ES-I3 (cell line): Measurements from ENCODE around the gene DTNB.

Source experiments
- H3K36me3 ChIP-seq: 2 replicates; pipeline ENCODE4 v1.6.1; 2013; ENCODE audit warnings: mild to moderate bottlenecking, low read length, control low read depth, moderate library complexity; ENCODE audit not compliant: insufficient read depth
- H3K4me1 ChIP-seq: 2 replicates; pipeline ENCODE4 v1.6.1; 2013; ENCODE audit warnings: mild to moderate bottlenecking, control low read depth, low read length; ENCODE audit not compliant: insufficient read depth
- H3K9ac ChIP-seq: 2 replicates; pipeline ENCODE4 v1.6.1; 2013; ENCODE audit warnings: low read depth, mild to moderate bottlenecking, low read length, moderate library complexity
- H3K9me3 ChIP-seq: 2 replicates; pipeline ENCODE4 v1.6.1; 2013; ENCODE audit warnings: mild to moderate bottlenecking, low read length, moderate library complexity; ENCODE audit not compliant: control insufficient read depth, insufficient read depth

Gene DTNB

DNA sequence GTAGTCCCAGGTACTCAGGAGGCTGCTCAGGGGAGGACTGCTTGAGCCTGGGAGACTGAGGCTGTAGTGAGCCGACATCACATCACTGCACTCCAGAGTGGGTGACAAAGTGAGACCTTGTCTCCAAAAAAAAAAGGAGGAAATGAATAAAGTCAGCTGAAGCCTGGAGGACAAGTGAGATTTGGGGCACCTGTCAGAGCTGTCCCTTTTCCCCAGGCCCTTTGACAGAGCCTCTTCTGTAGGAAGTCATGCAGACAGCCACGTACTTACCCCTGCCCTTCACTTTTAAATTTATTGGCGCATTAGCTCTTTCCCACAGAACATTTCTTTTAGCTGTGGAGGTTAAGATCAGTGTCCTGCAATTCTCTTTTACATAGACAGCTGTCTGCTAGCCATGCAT, 180.7 kb downstream of the DTNB start:
- Histone ChIP-seq H3K36me3 (no peaks in the 10 kb centered on the region), H3K9ac (no peak overlapping the region), H3K9me3 (no peaks in the 10 kb centered on the region), H3K4me1 (peaks cover 6% of the 10 kb centered on the region; the same call in 1 of the 2 replicates)

DNA sequence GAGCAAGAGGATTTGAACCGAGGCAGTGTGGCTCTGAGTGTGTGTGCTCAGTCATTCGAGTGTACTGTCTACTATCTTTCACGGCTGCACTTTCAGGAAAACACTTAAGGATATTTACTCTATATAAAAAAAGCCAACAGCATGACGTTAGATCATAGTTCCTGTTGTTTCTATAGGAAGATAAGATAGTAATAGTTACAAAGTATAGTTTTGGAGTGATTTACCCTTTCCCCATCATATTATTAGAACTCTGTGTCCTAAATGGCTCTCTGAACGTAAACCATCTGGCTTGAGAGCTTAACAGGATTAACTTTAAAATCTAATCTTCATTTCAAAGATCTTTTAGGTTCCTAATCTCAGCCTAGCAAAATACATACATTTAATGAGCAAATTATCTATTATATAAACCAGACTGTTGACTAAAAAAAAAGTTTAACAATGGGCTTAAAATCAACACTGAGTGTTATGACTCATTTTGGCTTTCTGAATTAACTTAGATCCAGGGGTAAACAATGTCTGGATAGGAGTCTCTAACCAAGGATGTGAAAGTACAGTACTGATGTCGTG, 181.3 kb downstream of the DTNB start:
- H3K4me1 ChIP-seq: peaks cover 6% of the 10 kb centered on the region; the same call in 1 of the 2 replicates

DNA sequence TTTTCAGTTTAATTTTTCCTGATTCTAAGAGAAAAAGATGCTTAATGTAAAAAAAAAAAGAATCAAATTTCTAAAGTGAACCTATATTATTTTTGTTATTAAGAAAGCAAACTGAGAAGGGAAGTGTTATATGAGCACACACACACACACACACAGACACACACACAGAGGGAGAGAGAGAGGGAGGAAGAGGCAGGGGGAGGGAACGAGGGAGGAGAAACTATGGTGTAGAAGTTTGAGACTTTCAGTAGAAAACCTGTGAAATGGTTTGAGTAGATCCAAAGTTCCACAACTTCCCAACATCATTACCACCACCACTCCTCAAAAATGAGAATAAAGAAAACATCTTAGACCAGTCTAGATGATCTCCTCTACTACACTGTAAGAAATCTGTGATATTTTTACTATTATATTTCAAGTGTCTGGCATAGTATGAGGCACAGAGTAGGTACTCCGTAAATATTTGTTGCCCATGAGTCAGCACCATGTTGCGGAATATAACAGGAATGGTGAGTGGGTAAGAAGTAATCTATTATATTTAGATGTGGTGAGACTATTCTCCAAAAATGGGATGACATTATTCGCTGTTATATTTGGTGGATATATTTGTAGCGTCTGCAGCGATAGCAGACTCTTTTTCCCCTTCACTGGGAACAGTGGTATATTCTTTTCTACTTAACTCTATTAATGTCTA, 182.2 kb downstream of the DTNB start:
- Histone ChIP-seq H3K9me3 (no peaks in the 10 kb centered on the region), H3K4me1 (peaks cover 6% of the 10 kb centered on the region; the same call in 1 of the 2 replicates), H3K9ac (no peak overlapping the region), H3K36me3 (no peaks in the 10 kb centered on the region)

More for the DNA sequence above, 181.3 kb downstream of the DTNB start:
- H3K9me3 ChIP-seq: no peaks in the 10 kb centered on the region
- H3K36me3 ChIP-seq: no peaks in the 10 kb centered on the region
- H3K9ac ChIP-seq: no peak overlapping the region

DNA sequence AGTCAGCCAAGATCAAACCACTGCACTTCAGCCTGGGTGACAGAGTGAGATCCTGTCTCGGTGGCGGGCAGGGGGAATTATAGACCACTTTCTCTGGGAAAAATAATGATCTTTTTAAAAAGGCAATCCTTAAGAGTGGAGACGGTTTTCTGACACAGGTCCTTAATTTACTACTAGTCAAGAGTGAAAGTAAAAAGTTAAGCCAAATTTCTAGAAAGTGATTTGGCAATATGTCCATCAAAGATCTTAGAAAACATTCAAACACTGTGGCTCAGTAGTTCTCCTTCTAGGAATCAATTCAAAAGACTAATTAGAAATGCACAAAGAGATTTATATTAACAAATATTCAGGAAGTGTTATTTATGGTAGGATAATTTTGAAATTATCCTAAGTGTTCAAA, 183.2 kb downstream of the DTNB start:
- H3K4me1 ChIP-seq: peaks cover 6% of the 10 kb centered on the region; the same call in 1 of the 2 replicates
- H3K9me3 ChIP-seq: no peaks in the 10 kb centered on the region
- no peaks in the 10 kb centered on the region for H3K36me3 ChIP-seq
- H3K9ac ChIP-seq: no peak overlapping the region

DNA sequence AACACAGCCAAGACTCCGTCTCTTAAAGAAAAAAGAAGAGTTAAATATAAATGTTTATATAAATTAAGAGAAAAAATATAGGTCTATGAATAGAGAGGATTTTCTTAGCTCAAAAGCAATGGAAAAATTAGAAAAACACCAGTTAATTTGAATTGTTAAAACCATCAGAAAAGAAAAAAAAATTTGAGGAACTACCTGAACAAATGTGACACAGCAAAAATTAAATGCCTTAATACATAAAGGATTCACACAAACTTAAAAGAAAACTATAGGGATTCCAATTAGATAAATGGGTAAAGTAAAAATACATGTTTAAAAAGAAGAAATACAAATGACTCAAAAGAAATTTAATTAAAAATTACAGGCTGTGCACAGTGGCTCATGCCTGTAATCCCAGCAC, 183.7 kb downstream of the DTNB start:
- Histone ChIP-seq H3K36me3 (no peaks in the 10 kb centered on the region), H3K9me3 (no peaks in the 10 kb centered on the region), H3K9ac (no peak overlapping the region), H3K4me1 (peaks cover 3% of the 10 kb centered on the region; the same call in 1 of the 2 replicates)

DNA sequence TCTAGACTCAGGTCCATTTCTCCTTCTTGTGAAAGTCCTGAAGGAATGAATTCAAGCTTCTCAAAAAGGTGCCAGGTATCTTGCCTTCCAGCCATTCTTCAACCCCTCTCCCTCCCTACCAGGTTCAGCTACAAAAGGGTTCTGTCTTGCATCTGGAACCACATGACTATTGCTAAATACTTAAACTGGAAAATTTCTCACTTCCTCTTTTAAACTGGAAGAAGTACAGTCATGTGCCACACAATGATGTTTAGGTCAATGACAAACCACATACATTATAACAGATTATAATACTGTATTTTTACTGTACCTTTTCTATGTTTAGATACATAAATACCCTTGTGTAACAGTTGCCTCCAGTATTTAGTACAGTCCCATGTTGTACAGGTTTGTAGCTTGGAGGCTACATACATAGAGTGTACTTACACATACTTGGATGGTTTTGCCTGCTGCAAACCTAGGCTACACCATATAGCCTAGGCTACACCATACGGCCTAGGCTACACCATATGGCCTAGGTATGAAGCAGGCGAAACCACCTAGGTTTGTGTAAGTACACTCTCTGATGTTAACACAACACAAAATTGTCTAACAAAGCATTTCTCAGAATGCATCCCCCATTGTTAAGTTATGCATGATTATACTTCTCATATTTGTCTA, 189.6 kb downstream of the DTNB start:
- Histone ChIP-seq H3K4me1 (no peaks in the 10 kb centered on the region), H3K9me3 (no peaks in the 10 kb centered on the region), H3K36me3 (no peaks in the 10 kb centered on the region), H3K9ac (no peak overlapping the region)

DNA sequence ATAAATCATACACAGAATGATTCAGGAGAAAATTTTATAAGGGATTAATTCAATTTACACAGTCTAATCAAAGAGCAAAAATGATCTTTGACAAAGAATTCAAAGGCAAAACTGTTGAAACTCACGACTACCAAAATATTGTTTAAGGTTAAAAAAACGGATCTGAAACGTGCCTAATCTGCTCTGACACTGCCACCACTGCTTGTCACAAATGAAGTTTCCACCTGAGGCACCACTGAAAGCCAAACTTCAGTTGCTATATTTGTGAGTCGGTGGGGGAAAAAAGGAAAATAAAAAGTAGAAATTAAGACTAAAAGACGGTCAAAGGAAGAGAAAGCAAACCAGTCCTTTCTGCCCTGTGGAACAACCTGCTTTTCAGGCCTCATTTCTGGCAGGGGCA, 191.0 kb downstream of the DTNB start:
- no peaks in the 10 kb centered on the region for H3K9me3 ChIP-seq
- H3K36me3 ChIP-seq: no peaks in the 10 kb centered on the region; the same call in 1 of the 2 replicates
- H3K9ac ChIP-seq: no peak overlapping the region
- no peaks in the 10 kb centered on the region for H3K4me1 ChIP-seq

DNA sequence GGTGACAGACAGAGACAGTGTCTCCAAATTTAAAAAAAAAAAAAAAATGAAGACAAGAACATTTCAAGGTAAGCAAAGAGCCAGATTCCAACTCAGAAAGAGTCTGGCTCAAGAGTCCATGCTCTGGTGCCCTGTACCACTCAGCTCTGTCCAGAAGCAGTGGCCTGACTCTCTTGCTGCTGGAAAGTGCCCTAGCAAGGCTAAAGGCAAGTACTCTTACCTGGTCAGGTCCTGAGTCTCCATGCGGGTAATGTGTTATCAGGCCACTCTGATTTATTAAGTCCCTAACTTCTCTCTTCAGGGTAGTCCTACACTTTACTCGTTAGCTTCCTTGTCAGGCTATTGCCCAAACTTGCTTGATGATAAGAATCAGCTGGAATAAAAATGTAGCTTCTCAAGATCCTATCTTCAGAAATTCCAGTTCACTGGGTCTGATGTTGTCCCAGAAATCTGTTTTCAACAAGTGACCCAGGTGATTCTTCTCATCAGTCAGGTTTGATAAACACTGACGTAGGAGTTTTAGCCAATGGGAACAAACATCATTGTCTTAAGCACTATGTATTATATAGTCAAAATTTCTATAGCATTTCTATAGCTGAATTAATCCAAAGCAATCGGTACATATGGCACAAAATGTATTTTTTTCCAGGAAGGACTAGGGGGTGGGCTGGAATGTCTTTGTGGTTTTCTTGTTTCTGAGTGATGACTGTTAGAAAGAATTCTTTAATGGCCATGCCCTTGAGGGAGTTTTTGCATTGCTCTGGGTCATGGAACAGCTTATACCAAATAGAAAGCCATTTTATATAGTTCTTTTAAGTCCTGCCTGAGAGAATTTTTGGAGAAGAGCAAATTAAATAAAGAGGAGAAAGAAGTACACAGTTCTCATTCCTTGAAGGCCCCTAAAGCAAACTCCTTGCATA, 191.7 kb downstream of the DTNB start:
- Histone ChIP-seq H3K36me3 (no peaks in the 10 kb centered on the region; the same call in 1 of the 2 replicates), H3K4me1 (no peaks in the 10 kb centered on the region), H3K9me3 (no peaks in the 10 kb centered on the region), H3K9ac (no peak overlapping the region)

DNA sequence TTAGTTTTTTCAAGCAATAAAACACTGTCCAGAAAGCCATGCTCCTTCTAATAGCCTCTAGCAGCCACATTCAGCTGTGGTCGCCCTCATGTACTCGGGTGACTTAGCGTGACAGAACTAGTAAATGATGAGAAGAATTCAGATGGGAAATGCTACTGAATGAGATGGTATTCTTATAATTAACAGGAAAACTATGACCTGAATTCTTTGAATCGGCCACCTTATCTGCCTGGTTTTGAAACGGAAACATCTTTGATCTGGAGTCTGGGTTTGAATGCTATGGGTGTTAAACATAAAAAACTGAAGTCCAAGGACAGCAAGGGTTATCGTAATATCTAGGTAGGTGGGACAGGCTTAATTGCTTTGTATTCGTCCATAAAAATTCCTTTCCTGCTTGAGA, 192.8 kb downstream of the DTNB start:
- no peaks in the 10 kb centered on the region for H3K9me3 ChIP-seq
- no peaks in the 10 kb centered on the region; the same call in 1 of the 2 replicates for H3K36me3 ChIP-seq
- no peaks in the 10 kb centered on the region for H3K4me1 ChIP-seq
- H3K9ac ChIP-seq: no peak overlapping the region

DNA sequence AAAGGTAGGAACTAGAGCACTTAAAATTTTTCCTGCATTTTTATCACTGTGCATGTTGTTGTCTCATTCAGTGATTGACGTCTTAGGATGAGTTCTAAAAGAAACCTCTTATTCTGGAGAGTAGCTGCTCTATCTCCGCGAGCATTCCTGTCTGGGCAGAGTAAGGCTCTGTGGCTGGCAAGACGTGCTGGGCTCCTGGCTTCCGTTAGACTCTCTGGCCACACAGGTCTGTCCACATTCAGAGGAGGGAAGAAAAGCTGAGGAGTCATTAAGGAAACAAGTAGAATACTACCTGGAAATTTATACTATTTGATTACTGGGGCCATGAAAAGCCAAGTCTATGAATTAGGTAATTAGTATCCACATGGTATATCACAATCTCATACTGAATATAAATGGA, 193.6 kb downstream of the DTNB start:
- no peaks in the 10 kb centered on the region; the same call in 1 of the 2 replicates for H3K36me3 ChIP-seq
- no peaks in the 10 kb centered on the region for H3K9me3 ChIP-seq
- H3K4me1 ChIP-seq: no peaks in the 10 kb centered on the region
- H3K9ac ChIP-seq: no peak overlapping the region

DNA sequence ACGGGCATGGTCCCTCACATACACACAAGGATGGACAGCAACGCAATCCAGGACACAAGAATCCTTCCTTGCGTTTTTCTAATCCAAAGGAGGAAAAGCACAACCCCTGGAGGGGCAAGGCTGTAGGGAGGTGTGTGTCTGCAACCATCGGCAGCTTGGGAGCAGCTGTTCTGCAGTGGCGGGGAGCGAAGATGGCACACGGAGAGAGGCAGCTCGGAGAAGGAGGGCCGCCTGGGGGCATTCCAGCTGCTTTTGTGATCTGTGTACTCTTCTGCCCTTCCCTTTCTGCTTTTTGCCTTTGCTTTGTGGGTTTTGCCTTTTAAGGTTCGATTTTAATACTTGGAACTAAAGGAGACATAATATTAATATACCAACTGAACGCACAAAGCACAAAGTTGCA, 194.6 kb downstream of the DTNB start:
- no peaks in the 10 kb centered on the region for H3K9me3 ChIP-seq
- no peaks in the 10 kb centered on the region; the same call in 1 of the 2 replicates for H3K36me3 ChIP-seq
- no peaks in the 10 kb centered on the region for H3K4me1 ChIP-seq
- H3K9ac ChIP-seq: no peak overlapping the region

DNA sequence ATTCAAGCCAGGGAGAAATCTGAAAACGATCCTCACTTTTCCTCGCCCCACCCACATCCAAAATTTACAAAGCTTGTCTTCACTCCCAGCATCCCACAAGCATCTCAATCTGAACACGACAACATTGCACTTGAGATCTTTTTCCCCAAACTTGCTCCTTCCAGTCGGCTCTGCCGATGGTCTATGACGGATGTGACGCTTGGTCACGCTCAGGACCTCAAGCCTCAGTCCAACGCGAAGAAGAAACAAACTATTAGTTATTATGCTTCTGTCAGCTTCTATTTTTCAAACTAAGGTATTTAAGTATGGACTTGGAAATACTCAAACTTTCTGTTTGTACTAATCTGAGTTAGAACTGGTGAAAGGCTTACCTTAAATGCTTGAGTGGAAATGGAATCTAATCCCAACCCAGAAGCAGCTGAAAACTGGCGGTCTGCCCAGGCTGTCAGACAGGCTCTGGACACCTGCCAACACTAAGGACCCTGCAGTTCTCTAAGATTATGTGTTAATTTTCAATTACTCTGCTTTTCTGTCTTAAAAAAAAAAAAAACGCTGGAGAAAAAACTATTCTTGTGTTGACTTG, 199.5 kb downstream of the DTNB start:
- H3K9me3 ChIP-seq: no peaks in the 10 kb centered on the region
- no peak overlapping the region for H3K9ac ChIP-seq
- no peaks in the 10 kb centered on the region for H3K4me1 ChIP-seq
- no peaks in the 10 kb centered on the region; the same call in 1 of the 2 replicates for H3K36me3 ChIP-seq

DNA sequence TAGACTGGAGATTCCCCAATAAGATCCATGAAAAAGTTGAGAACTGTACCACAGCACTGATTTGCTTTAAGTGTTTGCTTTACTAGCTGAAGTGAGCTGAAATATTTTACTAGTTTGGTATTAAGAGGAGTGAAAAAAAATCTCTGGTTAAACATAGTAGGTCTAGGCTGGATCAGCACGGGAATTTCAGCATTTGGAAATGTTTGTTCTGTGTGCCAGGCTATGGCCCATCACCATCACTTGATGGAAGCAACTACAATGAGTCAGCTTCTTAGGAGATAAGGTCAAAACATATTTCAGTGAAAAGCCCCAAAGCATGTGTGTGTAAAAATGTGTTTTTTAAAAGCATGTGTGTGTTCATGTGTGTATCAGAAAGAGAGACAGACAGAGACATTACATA, 200.2 kb downstream of the DTNB start:
- H3K9me3 ChIP-seq: no peaks in the 10 kb centered on the region
- H3K9ac ChIP-seq: no peak overlapping the region
- H3K4me1 ChIP-seq: no peaks in the 10 kb centered on the region
- H3K36me3 ChIP-seq: no peaks in the 10 kb centered on the region; the same call in 1 of the 2 replicates

DNA sequence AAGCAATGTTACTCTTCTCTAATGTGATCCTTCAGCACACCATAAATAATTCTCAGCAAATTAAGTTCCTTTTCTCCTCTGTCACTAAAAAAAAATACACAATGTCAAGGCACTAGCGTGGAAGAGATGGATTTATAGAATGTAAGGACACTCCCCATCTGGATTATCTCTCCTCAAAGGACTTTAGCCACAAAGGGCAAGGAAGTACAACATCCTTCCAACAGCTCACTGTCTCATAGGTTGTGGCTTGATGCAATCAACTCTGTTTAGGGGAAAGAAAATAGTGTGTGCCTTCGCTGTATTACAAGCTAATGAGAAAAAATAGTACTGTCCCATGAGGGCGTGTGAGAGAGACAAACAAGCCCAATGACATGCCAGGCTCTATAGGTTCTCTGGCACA, 202.6 kb downstream of the DTNB start:
- H3K4me1 ChIP-seq: no peaks in the 10 kb centered on the region
- no peak overlapping the region for H3K9ac ChIP-seq
- H3K36me3 ChIP-seq: no peaks in the 10 kb centered on the region; the same call in 1 of the 2 replicates
- no peaks in the 10 kb centered on the region for H3K9me3 ChIP-seq
